Upper lobe of right lung (tissue), 1 donor: ENCODE data around the gene SPATA6L. TPM values are rescaled to one million over a fixed set of nuclear protein-coding genes. Genes with fewer than 3 reads are reported as not detected.

Experiments
- ATAC-seq: fragments of 200-7000 bp; cut with Tn5 transposase; one replicate; pipeline ENCODE4 v1.9.1; 2020; ENCODE audit warnings: mild to moderate bottlenecking, moderate library complexity
- DNase-seq: peaks from one replicate; pipeline ENCODE4 v3.0.0-alpha.2; 2020
- H3K27ac ChIP-seq: fragments of 200-600 bp; one replicate; pipeline ENCODE4 v1.8.0; 2022
- H3K27me3 ChIP-seq: fragments of 200-600 bp; one replicate; pipeline ENCODE4 v1.8.0; 2022; ENCODE audit warnings: mild to moderate bottlenecking
- H3K36me3 ChIP-seq: fragments of 200-600 bp; one replicate; pipeline ENCODE4 v1.8.0; 2022
- H3K4me1 ChIP-seq: fragments of 200-600 bp; one replicate; pipeline ENCODE4 v1.8.0; 2022
- H3K4me3 ChIP-seq: fragments of 200-600 bp; one replicate; pipeline ENCODE4 v1.8.0; 2022; ENCODE audit warnings: mild to moderate bottlenecking
- H3K9me3 ChIP-seq: fragments of 200-600 bp; one replicate; pipeline ENCODE4 v1.8.0; 2022
- intact Hi-C: fragments of 100-400 bp; cut with DNase I; formaldehyde crosslinking; loops from one replicate; pipeline ENCODE4 v1.11.0; 2022
- total RNA-seq: library from RNA; stranded (reverse); fragmentation: NEBNext Ultra II Directional; extraction: Animal tissue kit (Norgen Biotek cat#: 25700); gene quantifications from one replicate; pipeline ENCODE4 v1.2.1, GENCODE V29; 2021
- TF ChIP-seq, protein P1 (sequence below): fragments of 200-600 bp; IDR thresholded peaks from one replicate; pipeline ENCODE4 v1.8.0; 2022; ENCODE audit warnings: antibody characterized with exemption
- donor health status: DM: no; HTN: yes; CAD: no; lungs with severe emphysema.

Gene SPATA6L
- total RNA-seq, 1 donor from 2014 or later, result 12.6 TPM

DNA sequence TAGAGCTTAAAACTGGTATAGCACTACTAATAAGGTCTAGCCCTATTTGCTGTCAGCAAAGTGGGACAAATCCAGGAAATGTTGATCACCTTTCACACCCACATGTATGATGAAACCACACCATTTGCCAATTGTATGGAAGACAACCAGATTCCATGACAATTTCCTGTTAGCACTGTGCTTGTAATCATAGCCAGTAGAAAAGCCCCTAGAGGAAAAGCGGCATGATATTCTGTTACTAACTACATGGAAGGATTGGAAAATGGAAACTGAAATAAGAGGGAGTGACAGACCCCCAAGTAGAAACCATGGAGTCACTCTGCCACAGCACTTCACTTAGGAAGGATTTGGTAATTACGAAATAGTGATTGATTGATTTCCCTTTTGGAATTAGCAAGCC lies 923 bp downstream of the SPATA6L start:
- ATAC-seq, result no peak
- DNase-seq, result no peak
- intact Hi-C loops, result no loop called here

DNA sequence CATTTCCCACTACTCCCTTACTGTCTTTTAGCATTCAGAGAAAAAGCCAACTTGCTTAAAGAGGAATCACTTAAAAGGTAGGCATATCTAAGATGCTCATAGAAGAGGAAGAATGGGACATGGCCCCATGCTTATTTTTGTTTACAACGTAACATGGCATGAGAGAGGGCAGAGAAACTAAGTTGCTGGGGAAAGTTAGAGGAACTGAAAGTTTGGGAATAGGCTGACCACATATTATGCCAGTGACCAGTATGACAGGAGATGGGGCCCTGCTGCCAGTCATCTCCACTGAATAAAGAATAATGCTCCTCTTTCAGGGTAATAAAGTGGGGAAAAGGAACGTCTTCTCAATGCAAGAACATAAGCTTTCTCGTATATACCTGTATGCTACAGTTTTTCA lies 2.3 kb downstream of the SPATA6L start:
- no peak overlapping the region for H3K4me3 ChIP-seq
- no peaks in the 10 kb centered on the region for H3K27me3 ChIP-seq
- H3K27ac ChIP-seq, result no peak overlapping the region
- no peaks in the 10 kb centered on the region for H3K9me3 ChIP-seq
- peaks cover 31% of the 10 kb centered on the region for H3K4me1 ChIP-seq
- TF ChIP-seq, protein P1, sequence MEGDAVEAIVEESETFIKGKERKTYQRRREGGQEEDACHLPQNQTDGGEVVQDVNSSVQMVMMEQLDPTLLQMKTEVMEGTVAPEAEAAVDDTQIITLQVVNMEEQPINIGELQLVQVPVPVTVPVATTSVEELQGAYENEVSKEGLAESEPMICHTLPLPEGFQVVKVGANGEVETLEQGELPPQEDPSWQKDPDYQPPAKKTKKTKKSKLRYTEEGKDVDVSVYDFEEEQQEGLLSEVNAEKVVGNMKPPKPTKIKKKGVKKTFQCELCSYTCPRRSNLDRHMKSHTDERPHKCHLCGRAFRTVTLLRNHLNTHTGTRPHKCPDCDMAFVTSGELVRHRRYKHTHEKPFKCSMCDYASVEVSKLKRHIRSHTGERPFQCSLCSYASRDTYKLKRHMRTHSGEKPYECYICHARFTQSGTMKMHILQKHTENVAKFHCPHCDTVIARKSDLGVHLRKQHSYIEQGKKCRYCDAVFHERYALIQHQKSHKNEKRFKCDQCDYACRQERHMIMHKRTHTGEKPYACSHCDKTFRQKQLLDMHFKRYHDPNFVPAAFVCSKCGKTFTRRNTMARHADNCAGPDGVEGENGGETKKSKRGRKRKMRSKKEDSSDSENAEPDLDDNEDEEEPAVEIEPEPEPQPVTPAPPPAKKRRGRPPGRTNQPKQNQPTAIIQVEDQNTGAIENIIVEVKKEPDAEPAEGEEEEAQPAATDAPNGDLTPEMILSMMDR, result no peak
- DNase-seq (no peak), ATAC-seq (no peak)
- H3K36me3 ChIP-seq, result no peaks in the 10 kb centered on the region
- intact Hi-C loops, result no loop called here

More for the DNA sequence above, 923 bp downstream of the SPATA6L start:
- Histone ChIP-seq H3K27ac (peak overlapping the region; percentile 82), H3K4me3 (peak overlapping the region; percentile 53), H3K4me1 (peaks cover 31% of the 10 kb centered on the region), H3K9me3 (no peaks in the 10 kb centered on the region), H3K36me3 (no peaks in the 10 kb centered on the region), H3K27me3 (no peaks in the 10 kb centered on the region)
- TF ChIP-seq, protein P1, result no peak

DNA sequence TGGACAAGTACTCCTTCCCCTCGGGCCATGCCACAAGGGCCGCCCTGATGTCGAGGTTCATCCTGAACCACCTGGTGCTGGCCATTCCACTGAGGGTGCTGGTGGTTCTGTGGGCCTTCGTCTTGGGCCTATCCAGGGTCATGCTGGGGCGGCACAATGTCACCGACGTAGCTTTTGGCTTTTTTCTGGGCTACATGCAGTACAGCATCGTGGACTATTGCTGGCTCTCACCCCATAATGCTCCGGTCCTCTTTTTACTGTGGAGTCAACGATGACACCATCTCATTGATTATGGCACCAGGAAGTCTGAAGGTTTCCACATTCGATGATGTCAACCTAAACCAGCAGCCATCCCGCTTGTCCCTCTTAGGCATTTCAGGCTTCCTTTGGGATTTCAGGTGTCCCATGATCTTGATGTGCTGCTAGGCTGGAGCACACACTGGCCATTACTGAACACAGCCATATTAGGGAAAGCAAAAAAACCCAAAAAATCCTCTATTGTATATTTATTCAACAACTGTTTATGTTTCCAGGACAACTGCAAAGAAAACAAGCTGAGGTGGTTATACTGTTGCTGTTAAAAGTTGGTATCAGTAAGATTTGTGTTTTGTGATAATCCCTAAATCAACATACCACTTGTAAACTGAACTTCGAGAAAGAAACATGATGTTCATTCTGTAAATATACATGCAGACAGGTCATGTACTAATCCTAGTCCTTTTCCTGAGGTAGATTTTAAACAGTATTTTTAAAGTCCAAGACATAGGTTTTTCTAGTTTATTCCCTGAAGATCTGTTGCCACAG lies 3.1 kb downstream of the SPATA6L start:
- H3K9me3 ChIP-seq, result no peaks in the 10 kb centered on the region
- intact Hi-C loops, result no loop called here
- H3K4me1 ChIP-seq, result peaks cover 33% of the 10 kb centered on the region

DNA sequence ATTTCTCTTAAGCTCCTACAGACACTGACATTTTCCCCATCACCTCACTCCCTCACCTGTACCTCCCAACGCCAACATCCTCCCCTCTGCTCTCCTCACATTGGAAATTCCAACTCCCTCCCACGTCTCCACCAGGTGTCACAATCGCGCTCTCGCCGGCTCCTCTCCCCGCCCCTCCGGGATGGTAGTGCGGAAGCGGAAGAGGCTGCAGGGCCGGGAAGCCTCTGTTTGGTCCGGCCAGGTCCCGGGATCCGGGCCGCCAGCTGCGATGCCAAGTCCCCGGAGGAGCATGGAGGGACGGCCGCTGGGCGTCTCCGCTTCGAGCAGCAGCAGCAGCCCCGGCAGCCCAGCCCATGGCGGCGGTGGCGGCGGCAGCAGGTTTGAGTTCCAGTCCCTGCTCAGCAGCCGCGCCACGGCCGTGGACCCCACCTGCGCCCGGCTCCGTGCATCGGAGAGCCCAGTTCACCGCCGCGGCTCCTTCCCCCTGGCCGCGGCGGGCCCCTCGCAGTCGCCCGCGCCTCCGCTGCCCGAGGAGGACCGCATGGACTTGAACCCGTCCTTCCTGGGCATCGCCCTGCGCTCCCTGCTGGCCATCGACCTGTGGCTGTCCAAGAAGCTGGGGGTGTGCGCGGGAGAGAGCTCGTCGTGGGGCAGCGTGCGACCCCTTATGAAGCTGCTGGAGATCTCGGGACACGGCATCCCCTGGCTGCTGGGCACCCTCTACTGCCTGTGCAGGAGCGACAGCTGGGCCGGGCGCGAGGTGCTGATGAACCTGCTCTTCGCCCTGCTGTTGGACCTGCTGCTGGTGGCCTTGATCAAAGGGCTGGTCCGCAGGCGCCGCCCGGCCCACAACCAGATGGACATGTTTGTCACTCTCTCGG lies 3.9 kb downstream of the SPATA6L start, which contains the start of gene PLPP6:
Gene PLPP6, plus strand, starts transcription at position 187 of the 881 bp plus-strand sequence. Its CDS starts 82 bp downstream, at position 269.
- H3K9me3 ChIP-seq, result no peaks in the 10 kb centered on the region
- no peaks in the 10 kb centered on the region for H3K36me3 ChIP-seq
- peak within 1 kb of the TSS; percentile 81 for H3K4me3 ChIP-seq
- DNase-seq (peak; percentile 94), ATAC-seq (peak; percentile 96)
- intact Hi-C loops, result no loop called here
- peaks cover 37% of the 10 kb centered on the region for H3K4me1 ChIP-seq
- TF ChIP-seq, protein P1, result peak; percentile 55
- no peaks in the 10 kb centered on the region for H3K27me3 ChIP-seq
- H3K27ac ChIP-seq, result peak within 1 kb of the TSS; percentile 85

More for the DNA sequence above, 3.1 kb downstream of the SPATA6L start:
- peak overlapping the region; percentile 81 for H3K4me3 ChIP-seq
- H3K27ac ChIP-seq, result peak overlapping the region; percentile 85
- no peaks in the 10 kb centered on the region for H3K27me3 ChIP-seq
- ATAC-seq (no peak), DNase-seq (no peak)
- TF ChIP-seq, protein P1, result no peak
- no peaks in the 10 kb centered on the region for H3K36me3 ChIP-seq

DNA sequence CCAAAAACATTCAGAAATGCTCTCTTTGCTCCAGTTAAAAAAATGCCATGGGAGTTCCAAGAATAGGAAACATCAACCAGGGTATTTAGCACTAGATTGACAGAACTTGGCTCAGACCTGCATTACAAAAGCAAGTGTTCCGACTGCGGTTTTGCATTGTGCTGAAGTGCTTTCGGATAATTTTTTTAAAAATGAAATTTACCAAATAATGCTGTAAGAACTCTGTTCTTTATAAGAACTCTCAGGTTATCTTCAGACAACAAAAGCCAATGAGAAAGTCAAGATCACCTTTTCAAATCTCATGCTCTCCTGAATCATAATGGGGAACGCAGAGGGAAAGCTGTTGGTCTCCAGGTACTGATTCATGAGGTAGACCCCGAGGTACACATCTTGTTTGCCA lies 4.7 kb downstream of the SPATA6L start:
- Histone ChIP-seq H3K4me3 (peak overlapping the region; percentile 81), H3K36me3 (no peaks in the 10 kb centered on the region), H3K4me1 (peaks cover 37% of the 10 kb centered on the region)

More for the DNA sequence above, 4.7 kb downstream of the SPATA6L start:
- DNase-seq, result no peak
- intact Hi-C loops, result no loop called here
- H3K9me3 ChIP-seq, result no peaks in the 10 kb centered on the region
- peak overlapping the region; percentile 85 for H3K27ac ChIP-seq
- TF ChIP-seq, protein P1, result no peak
- ATAC-seq, result no peak
- no peaks in the 10 kb centered on the region for H3K27me3 ChIP-seq
